Suprapubic skin (tissue), 4 donors: Measurements from ENCODE around the gene VDAC1.

Source experiments
- EP300 ChIP-seq: sonication (generic); formaldehyde crosslinking; IDR thresholded peaks from one replicate; pipeline ENCODE4 v1.6.1; 2017; ENCODE audit warnings: antibody characterized with exemption
- POLR2A ChIP-seq, 2 donors: fragments of 450-650 bp; IDR thresholded peaks; one replicate each; pipeline ENCODE4 v1.6.1; 2017; ENCODE audit warnings: antibody characterized with exemption in 2 of 2, mild to moderate bottlenecking in 2 of 2, moderate library complexity in 2 of 2
- POLR2AphosphoS5 ChIP-seq, 3 donors: sonication (generic); formaldehyde crosslinking; IDR thresholded peaks; one replicate each; pipeline ENCODE4 v1.6.1; 2017; ENCODE audit warnings: antibody characterized with exemption in 3 of 3
- TF ChIP-seq, protein P1 (sequence below), 2 donors: fragments of 200-600 bp in 1 of 2; fragments of 450-650 bp in 1 of 2; sonication (generic) in 1 of 2; IDR thresholded peaks; one replicate each; pipeline ENCODE4 v1.5.1; 2016 to 2019; ENCODE audit warnings: antibody characterized with exemption in 2 of 2, mild to moderate bottlenecking in 1 of 2, moderate library complexity in 1 of 2

DNA sequence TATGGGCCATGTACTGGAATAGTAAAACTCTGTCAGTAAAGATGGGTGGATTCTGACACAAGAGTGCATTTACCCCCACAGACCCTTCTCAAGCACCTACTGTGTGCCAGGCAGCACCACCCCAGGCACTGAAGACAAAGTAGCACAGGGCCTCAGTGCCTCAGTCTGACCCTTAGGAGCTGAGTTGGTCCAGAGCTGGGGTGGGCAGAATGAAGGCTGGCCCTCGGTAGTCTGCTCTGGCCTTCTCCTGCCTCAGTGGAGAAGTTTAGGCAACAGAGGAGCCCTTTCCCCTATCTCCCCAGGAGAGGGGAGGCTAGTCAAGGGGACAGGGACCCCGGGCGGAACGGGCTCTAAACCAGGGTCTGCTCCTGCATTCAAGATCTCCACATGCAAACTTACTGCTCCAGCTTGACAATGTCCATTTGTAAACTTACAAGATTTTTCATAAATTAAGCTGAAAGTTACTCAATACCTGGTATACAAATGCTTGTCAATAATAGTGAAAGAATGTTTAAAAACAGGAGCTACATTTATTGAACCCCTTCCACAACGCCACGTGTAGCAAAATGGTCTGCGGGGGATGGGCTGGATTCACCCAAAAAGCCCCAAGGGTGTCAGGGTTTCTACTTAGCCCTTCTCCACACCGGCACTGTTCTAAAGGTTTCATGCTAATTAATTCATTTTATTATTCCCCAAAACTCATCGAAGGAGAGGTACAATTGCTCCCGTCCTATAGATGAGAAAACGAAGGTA lies 1.5 kb downstream of the VDAC1 start:
- TF ChIP-seq, protein P1, sequence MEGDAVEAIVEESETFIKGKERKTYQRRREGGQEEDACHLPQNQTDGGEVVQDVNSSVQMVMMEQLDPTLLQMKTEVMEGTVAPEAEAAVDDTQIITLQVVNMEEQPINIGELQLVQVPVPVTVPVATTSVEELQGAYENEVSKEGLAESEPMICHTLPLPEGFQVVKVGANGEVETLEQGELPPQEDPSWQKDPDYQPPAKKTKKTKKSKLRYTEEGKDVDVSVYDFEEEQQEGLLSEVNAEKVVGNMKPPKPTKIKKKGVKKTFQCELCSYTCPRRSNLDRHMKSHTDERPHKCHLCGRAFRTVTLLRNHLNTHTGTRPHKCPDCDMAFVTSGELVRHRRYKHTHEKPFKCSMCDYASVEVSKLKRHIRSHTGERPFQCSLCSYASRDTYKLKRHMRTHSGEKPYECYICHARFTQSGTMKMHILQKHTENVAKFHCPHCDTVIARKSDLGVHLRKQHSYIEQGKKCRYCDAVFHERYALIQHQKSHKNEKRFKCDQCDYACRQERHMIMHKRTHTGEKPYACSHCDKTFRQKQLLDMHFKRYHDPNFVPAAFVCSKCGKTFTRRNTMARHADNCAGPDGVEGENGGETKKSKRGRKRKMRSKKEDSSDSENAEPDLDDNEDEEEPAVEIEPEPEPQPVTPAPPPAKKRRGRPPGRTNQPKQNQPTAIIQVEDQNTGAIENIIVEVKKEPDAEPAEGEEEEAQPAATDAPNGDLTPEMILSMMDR (IDR thresholded peaks at IDR 0.05): no peak
- no peak for TF ChIP-seq EP300
- no peak for TF ChIP-seq POLR2A (IDR thresholded peaks at IDR 0.05)
- no peak for TF ChIP-seq POLR2AphosphoS5 (IDR thresholded peaks at IDR 0.05)
